HG03064 (cell line): ENCODE measurements around the gene AGPAT4.

ENCODE experiments used
- ATAC-seq: cut with Tn5 transposase; IDR thresholded peaks from one replicate; pipeline ENCODE4 v1.9.1; 2021; ENCODE audit warnings: low read depth; ENCODE audit not compliant: unreplicated experiment

AGPAT4 gene

DNA sequence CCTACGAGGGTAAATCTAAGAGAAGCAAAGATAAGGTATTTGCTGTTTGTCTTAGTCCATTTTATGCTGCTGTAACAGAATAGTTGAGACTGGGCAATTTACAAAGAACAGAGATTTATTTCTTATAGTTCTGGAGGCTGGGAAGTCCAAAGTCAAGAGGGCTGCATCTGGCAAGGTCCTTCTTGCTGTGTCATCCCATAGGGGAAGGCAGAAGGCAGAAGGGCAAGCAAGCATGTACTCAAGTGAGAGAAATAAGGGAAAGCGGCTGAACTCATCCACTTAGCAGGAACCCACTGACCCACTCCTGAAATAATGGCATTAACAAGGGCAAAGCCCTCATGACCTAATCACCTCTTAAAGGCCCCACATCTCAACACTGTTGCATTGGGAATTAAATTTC lies 102.7 kb downstream of the AGPAT4 start:
- no peak for ATAC-seq

DNA sequence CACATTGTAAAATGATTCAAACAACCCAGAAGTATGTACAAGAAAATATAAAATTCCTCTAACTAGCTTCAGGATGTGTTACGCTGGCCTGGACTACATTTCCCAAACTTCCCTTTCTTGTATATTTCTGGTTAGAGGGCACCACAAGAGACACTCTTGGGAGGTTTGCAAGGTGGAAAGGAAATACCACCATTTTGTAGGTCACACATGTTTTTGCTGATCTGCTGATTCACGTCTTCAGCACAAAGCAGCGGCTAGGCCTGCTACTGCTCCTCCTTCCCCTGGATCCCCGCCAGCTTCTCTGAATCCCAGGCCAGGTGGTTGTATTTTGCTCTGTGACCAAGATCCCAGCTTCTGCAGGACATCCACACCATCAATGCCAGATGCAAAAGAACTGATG lies 104.2 kb downstream of the AGPAT4 start:
- no peak for ATAC-seq

DNA sequence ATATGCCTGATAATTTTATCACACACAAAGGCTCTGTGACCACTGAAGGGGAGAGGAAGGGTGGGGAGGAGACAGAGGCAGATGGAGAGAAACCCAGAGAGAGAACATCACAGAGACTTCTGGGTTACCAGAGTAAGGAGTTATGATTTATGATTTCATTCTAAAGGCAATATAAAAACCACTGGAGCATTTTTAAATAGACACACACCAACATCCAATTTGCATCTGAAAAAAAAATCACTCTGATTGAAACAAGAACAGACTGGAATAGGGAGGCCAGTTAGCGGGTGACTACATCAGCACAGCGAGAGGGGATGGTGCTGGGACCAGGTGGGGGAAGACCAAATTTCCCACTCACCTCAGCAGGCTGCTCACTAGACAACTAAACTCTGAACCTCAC lies 104.8 kb downstream of the AGPAT4 start:
- no peak for ATAC-seq

DNA sequence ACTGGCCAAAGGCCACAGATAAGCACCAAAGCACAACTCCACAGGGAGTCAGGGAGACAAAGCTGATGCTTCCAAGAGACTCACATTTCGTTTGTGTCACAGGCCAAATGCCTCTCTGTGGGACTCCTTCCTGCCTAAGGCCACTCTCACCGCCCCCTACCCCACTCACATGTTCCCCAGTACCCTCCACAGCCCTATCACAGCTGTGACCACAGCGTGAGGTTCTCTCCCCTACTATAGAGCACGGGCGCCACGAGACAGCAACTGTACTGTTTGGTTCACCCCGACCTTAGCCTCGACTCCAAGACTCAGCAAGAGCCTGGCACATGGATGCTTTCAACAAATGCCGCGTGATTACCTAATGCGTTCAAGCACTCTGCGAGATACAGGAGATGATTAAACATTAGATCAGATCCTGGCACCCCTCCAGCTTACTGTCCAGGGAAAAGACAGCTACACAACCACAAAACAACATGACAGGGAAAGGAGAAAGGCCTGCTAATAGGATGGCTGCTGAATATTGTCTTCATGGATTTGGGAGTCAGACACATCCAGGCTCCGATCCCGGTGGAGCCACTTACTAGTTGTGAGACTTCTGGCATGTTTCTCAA lies 105.5 kb downstream of the AGPAT4 start:
- ATAC-seq, result no peak

DNA sequence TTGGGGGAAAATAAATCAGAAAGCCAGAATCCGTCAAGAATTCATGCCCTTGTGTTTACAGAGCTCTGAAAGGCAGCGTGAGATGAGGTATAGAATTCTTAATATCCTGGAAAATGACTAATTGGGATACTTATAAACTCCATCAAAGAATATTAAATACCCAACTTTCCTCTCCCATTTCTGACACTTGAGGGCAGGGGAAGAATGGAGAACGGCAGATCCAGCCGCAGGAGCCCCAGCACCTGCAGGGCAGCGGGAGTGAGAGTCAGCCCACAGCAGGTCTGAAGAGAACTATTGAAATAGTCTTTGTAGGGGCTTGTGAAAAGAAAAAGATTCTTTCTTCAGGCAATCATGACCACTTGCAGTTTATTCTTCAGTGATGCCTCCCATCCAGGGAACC lies 107.2 kb downstream of the AGPAT4 start:
- ATAC-seq, result no peak

DNA sequence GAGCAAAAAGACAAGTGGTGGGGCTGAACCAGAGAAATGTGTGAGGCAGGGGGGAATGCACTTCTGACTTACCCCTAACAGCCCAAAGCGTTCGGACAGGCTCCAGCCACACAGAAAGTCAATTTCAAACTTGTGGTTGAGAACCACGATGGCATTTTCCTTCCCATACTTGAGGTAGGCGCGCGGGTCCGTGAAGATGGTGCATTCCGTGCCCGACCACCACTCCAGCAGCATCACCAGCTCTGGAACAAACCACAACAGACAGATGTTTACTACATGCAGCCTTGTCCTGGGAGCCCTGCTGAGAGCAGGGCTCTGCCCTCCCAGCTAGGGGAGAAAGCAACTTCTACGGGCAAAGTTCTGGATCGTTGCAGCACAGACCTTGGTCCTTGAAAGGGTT lies 107.7 kb downstream of the AGPAT4 start:
- no peak for ATAC-seq

DNA sequence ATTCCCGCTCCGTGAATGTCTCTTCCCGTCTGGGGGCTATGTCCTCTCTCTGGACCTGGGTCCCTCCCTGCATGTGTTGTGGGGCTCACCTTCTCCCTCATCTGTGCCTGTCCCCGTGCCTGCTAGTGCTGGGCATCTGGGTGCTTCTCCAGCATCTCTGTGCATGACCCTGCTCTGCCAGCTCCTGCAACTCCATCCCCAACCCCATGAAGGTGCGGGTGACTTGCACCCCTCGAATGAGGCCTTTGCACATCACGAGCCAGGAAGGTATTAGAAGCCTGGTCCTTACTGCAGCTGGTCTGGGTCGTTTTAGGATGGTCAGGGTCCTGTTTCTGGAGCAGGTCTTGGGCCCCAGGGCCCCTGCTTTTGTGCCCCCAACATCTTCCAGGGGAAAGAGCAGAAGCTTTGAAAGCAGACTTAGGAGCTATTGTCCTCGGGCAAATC lies 109.7 kb downstream of the AGPAT4 start:
- no peak for ATAC-seq

DNA sequence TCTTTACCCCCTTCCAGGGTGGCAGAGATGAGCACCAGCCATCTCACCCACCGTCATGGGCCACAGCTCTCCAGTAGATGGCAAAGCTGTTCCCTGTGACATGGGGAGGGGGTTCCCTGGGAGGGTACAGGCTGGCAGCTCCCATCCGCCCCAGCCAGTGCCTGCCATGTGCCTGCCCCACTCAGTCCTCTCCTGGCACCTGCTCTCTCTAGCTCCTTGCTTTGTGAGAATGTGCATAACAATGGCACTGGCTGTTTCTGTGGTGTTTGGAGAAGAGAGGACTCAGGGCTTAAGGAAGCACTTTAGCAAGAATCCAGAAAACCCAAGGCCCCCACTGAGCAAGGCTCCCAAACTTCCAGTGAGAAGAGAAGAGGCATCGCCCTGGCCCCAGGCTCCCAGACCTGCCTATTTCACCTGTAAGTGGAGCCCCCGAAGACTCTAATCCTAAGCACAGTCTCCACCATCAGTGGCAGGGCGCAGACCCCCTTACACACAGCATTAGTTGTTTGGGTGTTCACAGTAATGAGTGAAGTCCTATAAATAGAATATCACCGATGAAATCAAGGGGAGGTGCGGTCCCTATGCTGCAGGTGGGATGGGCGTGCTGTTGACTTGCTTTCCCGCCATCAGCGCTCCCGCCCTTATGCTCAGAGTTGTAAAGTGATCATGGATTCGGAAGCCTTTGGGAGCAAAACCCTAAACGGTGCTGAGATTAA lies 110.2 kb downstream of the AGPAT4 start:
- no peak for ATAC-seq

DNA sequence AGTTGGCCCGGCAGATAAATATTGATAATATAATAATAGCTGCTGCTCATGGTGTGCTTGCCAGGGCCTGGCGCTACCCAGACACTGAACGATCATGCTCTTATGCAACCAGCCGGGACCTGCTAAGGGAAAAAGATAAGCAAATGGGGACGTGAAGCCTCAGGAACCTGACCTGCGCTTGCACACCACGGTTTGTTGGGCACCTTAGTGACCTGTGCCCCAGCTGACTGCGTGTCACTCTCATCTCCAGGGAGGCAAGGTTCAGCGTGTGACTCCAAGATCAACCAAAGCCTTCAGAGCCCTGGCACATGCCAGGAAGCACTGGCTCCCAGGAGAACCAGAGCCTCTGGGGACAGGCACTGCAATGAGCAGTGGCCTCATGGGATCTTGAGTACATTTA lies 111.1 kb downstream of the AGPAT4 start:
- ATAC-seq, result no peak

DNA sequence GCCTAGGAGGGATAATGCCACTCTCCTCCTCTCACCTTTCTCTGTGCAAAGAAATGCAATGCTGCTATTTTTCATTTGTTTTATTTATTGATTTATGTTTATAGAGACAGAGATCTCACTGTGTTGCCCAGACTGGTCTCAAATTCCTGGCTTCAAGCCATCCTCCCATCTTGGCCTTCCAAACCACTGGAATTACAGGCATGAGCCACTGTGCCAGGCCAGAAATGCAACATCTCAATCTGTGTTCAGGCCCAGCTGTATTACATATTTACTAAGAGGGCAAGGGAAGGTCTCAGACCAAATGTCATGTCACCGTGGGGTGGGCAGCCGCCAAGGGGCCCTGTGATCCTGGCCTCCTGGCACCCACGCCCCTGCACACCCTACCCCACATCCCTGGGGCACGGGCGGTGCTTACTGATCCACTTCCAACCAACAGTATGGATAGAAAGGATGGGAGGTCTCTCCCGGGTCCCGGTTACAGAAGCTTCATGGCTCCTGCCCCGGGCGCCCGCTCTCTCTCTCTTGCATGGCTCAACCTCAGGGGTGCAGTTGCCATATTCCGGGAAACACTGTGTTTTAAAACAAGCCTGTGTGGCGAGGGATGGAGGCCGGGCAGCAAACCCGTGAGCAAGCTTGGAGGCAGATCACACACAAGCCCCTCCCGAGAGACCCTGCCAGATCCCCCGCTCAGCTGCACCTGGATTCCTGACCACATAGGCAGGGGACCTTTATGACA lies 111.8 kb downstream of the AGPAT4 start:
- no peak for ATAC-seq

DNA sequence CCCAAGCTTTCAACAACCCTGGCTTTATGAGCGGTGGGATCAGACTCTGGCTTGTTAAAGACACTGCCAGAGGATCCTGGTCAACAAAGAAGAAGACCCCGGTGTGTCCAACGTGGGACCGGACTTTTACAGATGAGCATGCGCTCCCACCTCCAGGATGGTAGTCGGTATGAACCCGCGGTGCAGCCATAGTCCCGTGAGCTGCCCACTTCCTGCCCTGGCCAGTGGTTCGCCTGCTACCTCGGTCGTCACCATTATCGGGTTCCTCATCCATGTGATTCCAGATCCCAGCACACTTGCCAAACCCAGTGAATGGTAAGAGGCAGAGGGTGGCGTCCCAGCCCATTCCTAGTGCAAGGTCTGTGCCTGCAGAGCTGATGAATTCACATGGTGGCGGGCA lies 112.7 kb downstream of the AGPAT4 start:
- ATAC-seq, result no peak

DNA sequence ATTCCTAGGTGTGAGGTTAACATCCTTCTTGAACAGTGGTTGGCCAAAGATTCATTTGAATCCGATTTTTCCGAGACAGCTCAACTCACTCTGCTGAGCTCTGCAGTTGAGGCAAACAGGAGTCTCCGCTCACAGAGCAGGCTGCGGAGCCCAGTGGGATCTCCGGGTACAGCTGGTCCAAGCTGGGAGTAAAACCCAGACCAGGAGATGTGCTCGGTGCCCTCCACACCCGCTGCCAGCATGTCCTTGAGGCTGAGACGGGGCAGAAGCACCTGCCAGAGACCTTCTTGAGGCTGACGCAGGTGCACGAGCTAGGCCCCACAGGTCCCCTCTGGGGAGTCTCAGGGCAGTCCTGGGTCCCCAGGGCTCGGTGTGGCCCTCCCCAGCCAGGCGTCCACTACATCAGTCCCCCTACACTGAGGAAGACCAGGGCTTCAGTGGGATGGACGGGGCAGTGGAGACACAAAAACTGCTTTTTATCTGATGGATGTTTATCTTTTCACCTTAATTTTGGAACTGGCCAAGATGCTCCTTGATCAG lies 119.0 kb downstream of the AGPAT4 start:
- ATAC-seq, result no peak

DNA sequence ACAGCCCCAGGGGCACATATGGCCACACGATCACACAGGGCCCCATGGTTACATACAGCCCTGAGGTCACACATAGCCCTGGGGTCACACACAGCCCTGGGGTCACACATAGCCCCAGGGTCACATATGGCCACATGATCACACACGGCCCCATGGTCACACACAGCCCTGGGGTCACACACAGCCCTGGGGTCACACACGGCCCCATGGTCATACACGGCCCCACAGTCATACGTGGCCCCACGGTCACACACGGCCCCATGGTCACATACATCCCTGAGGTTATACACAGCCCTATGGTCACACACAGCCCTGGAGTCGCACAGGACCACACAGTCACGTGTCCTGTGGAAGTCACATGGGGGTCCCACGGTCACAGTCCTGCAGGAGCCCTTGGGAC lies 120.1 kb downstream of the AGPAT4 start:
- ATAC-seq, result no peak

DNA sequence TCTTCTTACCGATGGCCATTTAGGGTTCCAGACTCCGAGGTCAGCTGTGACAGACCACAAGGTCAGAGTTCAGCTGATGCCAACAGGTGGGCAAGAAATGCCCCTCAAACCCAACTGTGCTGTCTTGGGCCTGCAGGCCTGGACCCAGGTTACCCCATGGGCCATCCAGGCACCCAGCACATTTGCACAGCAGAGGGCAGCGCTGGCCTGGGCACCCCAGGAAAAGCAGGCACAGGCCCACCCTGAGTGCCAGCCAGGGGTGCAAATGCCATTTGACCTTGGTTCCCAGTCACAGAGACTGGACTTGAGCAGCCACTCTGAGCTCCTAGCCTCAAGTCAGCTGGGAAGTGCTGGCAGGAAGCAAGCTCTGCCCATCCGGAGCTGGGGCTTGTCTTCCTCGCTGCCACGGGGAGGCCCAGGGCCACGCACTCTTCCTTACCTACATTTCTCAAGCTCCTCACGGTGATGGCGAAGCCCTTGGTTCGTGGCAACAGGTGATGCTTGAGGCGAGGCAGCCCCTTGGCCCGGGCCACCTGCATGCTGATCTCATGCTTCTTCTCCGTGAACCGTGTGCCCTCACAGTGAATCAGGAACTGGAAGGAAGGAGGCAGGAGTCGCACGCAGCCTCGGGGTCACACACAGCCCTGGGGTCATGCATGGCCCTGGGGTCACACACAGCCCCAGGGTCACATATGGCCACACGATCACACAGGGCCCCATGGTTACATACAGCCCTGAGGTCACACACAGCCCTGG lies 120.8 kb downstream of the AGPAT4 start:
- ATAC-seq, result no peak

DNA sequence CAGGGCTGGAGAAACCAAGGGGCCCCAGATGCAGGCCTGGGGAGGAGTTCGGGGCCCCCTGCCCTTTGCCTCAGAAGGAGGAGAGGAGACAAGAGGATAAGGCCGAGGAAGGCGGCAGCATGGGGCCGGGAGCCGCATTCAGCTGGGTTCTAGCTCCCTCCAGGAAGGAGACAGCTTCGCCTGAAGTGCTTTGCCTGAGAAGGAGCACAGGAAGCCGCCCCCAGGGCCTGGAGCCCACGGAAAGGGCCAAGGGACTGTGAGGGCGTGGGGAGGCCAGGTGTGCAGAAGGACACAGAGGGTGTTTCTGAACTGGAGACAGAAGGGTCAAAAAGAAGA lies 121.4 kb downstream of the AGPAT4 start:
- no peak for ATAC-seq

DNA sequence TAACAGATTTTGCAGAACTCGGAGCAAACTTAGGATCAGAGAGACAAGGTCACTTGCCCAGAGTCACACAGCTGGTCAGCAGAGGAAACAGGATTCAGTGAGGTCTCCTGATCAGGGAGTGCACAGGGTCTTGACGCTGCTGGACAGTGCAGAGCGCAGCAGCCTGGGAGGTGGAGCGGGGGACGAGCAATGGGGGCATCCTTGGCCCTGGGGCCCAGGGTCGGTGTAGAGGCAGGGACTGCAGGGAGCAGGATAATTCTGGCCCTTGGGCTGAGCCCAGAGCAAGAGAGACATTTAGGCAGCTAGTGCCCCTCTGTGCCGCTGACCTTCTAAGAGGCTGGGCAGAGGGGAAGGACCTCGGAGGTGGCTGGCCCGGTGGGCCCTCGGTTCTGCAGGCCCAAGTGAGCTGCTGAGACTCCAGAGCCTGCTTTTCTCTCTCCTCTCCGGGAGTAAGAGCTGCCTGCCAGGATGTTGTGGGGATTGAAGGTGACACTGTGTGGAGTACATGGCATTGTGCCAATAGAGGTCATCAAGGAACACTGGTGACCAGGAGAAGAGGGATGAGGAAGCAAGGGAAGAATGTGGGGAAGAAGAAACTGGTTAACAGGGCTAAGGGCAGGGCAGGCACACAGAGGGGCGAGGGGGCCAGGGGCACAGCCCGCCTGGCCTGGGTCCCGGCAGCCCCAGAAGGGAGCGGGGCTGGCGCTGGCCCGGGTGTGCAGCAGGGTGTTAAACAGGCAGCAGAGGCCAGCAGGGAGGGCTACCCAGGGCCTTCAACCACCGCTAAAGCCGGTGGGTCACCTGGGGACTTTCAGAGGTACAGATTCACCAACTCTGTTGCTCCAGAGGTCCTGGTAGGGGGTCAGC lies 122.0 kb downstream of the AGPAT4 start:
- ATAC-seq, result no peak

DNA sequence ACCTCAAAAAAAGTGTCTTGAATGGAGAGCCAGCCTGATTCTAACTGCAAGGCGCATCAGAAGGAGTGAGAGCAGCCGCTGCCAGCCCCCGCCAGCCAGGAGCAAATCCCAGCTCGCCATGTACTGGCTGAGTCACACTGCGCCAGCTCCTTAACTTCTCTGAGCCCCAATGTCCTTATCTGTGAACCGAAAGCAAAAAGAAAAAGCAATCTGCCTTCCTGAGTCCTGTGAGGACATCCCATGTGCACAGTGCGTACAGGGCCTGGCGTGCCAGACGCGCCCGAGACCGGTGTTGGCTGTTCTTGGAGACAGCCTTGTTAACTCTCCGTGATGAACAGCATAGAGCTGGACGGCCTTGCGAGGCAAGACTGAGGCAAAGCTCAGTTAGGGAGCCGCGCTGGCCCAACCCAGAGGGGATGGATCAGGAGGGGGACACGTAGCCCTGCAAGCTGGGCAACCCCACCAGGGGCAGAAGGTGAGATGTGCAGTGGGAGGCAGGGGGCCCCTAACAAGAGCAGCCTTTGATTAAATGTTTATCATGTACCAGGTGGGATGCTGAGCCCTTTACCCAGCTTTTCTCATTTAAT lies 122.7 kb downstream of the AGPAT4 start:
- ATAC-seq, result no peak

DNA sequence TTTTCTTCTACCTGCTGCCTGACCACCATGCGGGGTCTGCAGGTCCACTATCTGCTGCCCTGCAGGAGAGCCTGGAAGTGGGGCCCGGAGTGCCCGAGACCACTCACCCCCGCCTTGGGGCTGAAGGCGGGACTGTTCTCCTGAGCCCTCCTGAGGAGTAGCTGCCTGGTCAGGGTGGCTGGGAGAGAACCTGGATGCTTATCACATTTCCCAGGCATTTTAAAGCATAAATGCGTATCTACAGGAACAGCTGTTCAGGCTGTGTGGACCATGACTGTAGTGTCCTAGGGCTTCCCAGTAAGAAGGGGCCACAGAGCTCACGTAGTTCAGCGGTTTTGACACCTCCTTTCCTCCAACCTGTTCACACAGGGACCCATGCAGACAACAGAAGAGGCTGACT lies 123.3 kb downstream of the AGPAT4 start:
- no peak for ATAC-seq

DNA sequence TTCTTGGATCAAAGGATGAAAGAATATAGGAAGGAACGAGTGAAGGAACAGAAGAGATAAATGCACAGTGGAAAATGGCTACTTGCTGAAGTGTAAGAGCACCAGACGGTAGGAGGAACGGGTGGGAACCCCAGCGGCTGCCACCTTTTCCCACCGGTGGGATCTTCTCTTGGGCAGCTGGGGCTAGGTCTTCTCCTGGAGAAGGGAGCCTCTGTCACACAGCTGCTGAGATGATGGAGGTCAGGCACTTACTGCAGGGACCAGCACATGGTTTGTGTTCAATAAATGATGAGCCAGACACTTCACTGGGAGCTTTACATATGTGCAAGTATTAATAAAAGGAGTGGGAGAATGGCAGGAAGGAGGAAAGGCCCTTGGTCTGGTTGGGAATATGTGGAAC lies 123.7 kb downstream of the AGPAT4 start:
- no peak for ATAC-seq
